Gastroesophageal sphincter (tissue), 4 donors: Measurements from ENCODE around the gene STARD3. TPM values are rescaled to one million over a fixed set of nuclear protein-coding genes. Genes with fewer than 3 reads are reported as not detected.

Experiments
- ATAC-seq: fragments of 150-250 bp; one replicate; pipeline ENCODE4 v1.9.1; 2016; ENCODE audit warnings: mild to moderate bottlenecking, moderate library complexity
- H3K27ac ChIP-seq, 4 donors: fragments of 200-600 bp; sonication (generic) in 3 of 4; 1 replicate in 3 of 4; 2 replicates in 1 of 4; pipeline ENCODE4 v1.5.1; 2016 to 2019
- H3K27me3 ChIP-seq: fragments of 200-600 bp; sonication (generic); one replicate; pipeline ENCODE4 v1.5.1; 2019
- H3K36me3 ChIP-seq, 2 donors: fragments of 200-600 bp; sonication (generic); one replicate each; pipeline ENCODE4 v1.5.1; 2019; ENCODE audit warnings: control low read depth in 1 of 2
- H3K4me1 ChIP-seq, 3 donors: fragments of 200-600 bp; sonication (generic); 1 replicate in 2 of 3; 2 replicates in 1 of 3; pipeline ENCODE4 v1.5.1; 2016 to 2019; ENCODE audit warnings: control low read depth in 2 of 3
- H3K4me3 ChIP-seq, 2 donors: fragments of 200-600 bp; sonication (generic); one replicate each; pipeline ENCODE4 v1.5.1; 2019; ENCODE audit warnings: mild to moderate bottlenecking in 1 of 2, moderate library complexity in 1 of 2
- H3K9me3 ChIP-seq, 3 donors: fragments of 200-600 bp; sonication (generic); one replicate each; pipeline ENCODE4 v1.5.1; 2017 to 2019; ENCODE audit warnings: control low read depth in 2 of 3
- CTCF ChIP-seq, 4 experiments: fragments of 200-600 bp in 2 of 4; fragments of 450-650 bp in 2 of 4; sonication (generic) in 1 of 4; IDR thresholded peaks; one replicate each; pipeline ENCODE4 v1.5.1; 2017 to 2019; ENCODE audit warnings: antibody characterized with exemption in 4 of 4, mild to moderate bottlenecking in 2 of 4, moderate library complexity in 2 of 4
- EP300 ChIP-seq: sonication (generic); formaldehyde crosslinking; IDR thresholded peaks from one replicate; pipeline ENCODE4 v1.6.1; 2017; ENCODE audit warnings: antibody characterized with exemption, mild to moderate bottlenecking
- POLR2A ChIP-seq, 2 donors: fragments of 450-650 bp; IDR thresholded peaks; one replicate each; pipeline ENCODE4 v1.6.1; 2017; ENCODE audit warnings: antibody characterized with exemption in 2 of 2, mild to moderate bottlenecking in 2 of 2, moderate library complexity in 1 of 2
- POLR2AphosphoS5 ChIP-seq: sonication (generic); formaldehyde crosslinking; IDR thresholded peaks from one replicate; pipeline ENCODE4 v1.6.1; 2017; ENCODE audit warnings: antibody characterized with exemption
- WGBS, 2 donors: methylation state at CpG; one replicate each; pipeline ENCODE4 v1.1.5; 2018; ENCODE audit warnings: low coverage in 1 of 2; 5-methylcytosine and 5-hydroxymethylcytosine counted together
- total RNA-seq, 4 donors: library from RNA; depleted of rRNA; stranded (reverse); fragments of >200 nt; gene quantifications; one replicate each; pipeline ENCODE4 v1.1.0, GENCODE V29; 2016

Gene STARD3
- total RNA-seq, 4 donors from 2014 or later = 24.5 to 41.4 (median 27.5) TPM

GRCh38 chr17:39701784-39702422 lies 65.0 kb downstream of the STARD3 start:
- TF ChIP-seq CTCF (IDR thresholded peaks at IDR 0.05) (no peak), POLR2A (IDR thresholded peaks at IDR 0.05) (no peak), POLR2AphosphoS5 (no peak), EP300 (no peak)
- Histone ChIP-seq H3K27ac (no peak overlapping the region), H3K36me3 (peaks cover 0 to 2% of the 10 kb centered on the region in 2 donors), H3K27me3 (peaks cover 4% of the 10 kb centered on the region), H3K4me1 (peaks cover 0 to 68% (median 15%) of the 10 kb centered on the region in 3 donors), H3K9me3 (no peaks in the 10 kb centered on the region), H3K4me3 (peak overlapping the region in 1 of 2 donors; percentile 84)
- WGBS, 2 donors = 33 to 40% methylated on average over 1 of the region's 4 CpGs
- no peak for ATAC-seq

DNA sequence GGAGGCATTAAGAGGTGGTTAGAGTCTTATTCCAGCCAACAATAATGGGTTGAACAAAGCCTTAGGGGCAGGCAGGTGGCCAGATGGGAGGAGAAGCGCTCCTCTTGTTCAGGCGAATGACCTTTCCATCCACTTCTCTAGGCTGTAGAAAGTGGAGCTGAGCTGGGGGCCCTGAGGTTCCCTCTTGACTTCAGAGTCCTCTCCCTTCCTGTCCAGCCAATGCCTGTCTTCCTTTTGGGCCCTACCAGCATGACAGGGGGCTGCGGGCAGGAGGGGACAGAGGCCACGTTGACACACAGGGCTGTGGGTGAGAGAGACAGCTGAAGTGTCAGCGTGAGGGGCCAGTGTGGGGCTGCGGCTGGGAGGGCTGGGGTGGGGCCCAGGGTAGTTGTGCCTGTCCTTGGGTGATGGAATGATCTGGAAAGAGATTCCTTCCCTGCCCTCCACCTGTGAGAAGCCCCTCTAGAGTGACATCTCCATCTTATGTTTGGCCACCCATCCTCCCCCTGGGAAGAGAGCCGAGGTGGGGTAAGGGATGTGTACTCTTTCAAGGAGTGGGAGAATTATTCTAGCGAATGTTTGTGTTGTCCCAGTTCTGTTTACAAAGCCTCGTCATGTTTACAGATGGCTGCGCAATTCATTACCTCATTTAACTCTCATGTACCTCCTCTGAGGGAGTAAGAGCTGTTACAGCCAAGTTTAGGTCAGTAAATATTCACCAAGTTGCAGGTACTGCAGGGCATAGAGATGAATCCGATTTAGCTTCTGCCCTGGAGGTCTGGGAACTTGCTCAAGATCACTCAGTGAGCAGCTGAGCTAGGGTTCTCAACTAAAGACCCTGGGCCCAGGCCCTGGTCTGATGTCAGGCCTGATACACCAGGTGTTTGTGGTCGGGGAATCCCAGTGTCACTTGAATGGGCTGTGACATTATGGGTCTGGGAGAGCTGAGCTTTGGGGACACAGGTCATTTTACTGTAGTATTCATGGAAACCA lies 66.3 kb downstream of the STARD3 start:
- Histone ChIP-seq H3K4me1 (peaks cover 0 to 68% (median 15%) of the 10 kb centered on the region in 3 donors), H3K27me3 (peaks cover 4% of the 10 kb centered on the region), H3K27ac (peak overlapping the region in 1 of 4 donors; percentile 6), H3K36me3 (peaks cover 0 to 15% of the 10 kb centered on the region in 2 donors), H3K9me3 (no peaks in the 10 kb centered on the region), H3K4me3 (no peak overlapping the region)
- TF ChIP-seq POLR2AphosphoS5 (no peak), EP300 (no peak), POLR2A (IDR thresholded peaks at IDR 0.05) (no peak), CTCF (IDR thresholded peaks at IDR 0.05) (no peak)
- WGBS, 2 donors = 59 to 64% methylated on average over 6 to 9 of the region's 12 CpGs
- no peak for ATAC-seq

GRCh38 chr17:39703913-39704312 lies 67.0 kb downstream of the STARD3 start:
- 94% methylated on average over 2 of the region's 5 CpGs; no CpG with 5 or more reads in 1 of the 2 donors for WGBS, 2 donors
- Histone ChIP-seq H3K9me3 (no peaks in the 10 kb centered on the region), H3K4me1 (peaks cover 0 to 66% (median 15%) of the 10 kb centered on the region in 3 donors), H3K27ac (no peak overlapping the region), H3K4me3 (no peak overlapping the region), H3K36me3 (peaks cover 0 to 23% of the 10 kb centered on the region in 2 donors), H3K27me3 (peaks cover 4% of the 10 kb centered on the region)
- ATAC-seq = no peak
- TF ChIP-seq POLR2AphosphoS5 (no peak), EP300 (no peak), POLR2A (IDR thresholded peaks at IDR 0.05) (no peak), CTCF (IDR thresholded peaks at IDR 0.05) (no peak)

- Histone ChIP-seq H3K36me3 (peaks cover 0 to 33% of the 10 kb centered on the region in 2 donors), H3K27me3 (peaks cover 4% of the 10 kb centered on the region), H3K9me3 (no peaks in the 10 kb centered on the region), H3K27ac (peak overlapping the region in 3 of 4 donors; percentile 15 to 55 (median 45)), H3K4me1 (peaks cover 0 to 58% (median 15%) of the 10 kb centered on the region in 3 donors), H3K4me3 (no peak overlapping the region)
- no peak for ATAC-seq
- 42 to 51% methylated on average over 3 to 8 of the region's 11 CpGs for WGBS, 2 donors
- no peak for TF ChIP-seq POLR2AphosphoS5
- TF ChIP-seq EP300 = no peak
- TF ChIP-seq POLR2A (IDR thresholded peaks at IDR 0.05) = no peak
- peak in 3 of 4 experiments; percentile 33 to 38 (median 35) for TF ChIP-seq CTCF (IDR thresholded peaks at IDR 0.05)
These were observed 68.0 kb downstream of the STARD3 start for GRCh38 chr17:39704821-39705551.
